ENCODE measurements around the gene KCNG2. TPM values are rescaled to one million over a fixed set of nuclear protein-coding genes. Genes with fewer than 3 reads are reported as not detected.

Gene KCNG2
- total RNA-seq, 1 experiment from 2014 or later: not detected

DNA sequence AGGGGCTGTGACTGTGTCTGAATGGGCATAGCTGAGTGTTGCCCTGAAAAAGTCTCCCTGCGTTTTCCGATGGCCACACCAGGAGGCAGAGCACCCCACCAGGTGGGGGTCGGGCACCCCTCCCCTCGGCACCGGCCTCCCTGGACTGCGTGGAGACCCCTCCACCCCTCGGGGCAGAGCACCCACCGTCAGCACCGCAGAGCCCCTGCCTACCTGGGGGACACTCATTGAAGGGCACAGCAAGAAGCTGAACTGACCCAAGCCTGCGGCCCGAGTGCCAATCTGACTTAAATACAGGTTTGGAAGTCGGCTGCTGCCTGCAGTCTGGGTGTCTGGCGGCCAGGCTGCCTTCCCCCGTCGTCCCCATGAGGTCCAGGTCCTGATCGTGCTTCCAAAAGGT, 69.9 kb downstream of the KCNG2 start:
- DNase-seq (ENCODE audit: low read depth, low spot score) (no peak), ATAC-seq (no peak)
- no peak overlapping the region for H3K9ac ChIP-seq (ENCODE audit: low read length)
- H2AFZ ChIP-seq (ENCODE audit: low read depth, low read length, poor library complexity, severe bottlenecking): no peak overlapping the region
- TF ChIP-seq FOSL1 (IDR thresholded peaks at IDR 0.05; ENCODE audit: low read depth): no peak
- no peak for TF ChIP-seq JUND (IDR thresholded peaks at IDR 0.05)
- no peak for TF ChIP-seq EZH2phosphoT487 (IDR thresholded peaks at IDR 0.05; ENCODE audit: borderline replicate concordance)
- no peak for TF ChIP-seq ZFX (IDR thresholded peaks at IDR 0.05)
- TF ChIP-seq MAX (IDR thresholded peaks at IDR 0.05): no peak
- no peak for TF ChIP-seq YY1 (IDR thresholded peaks at IDR 0.05; ENCODE audit: extremely low read depth, insufficient replicate concordance, low read depth, low read length)
- TF ChIP-seq, protein P1, sequence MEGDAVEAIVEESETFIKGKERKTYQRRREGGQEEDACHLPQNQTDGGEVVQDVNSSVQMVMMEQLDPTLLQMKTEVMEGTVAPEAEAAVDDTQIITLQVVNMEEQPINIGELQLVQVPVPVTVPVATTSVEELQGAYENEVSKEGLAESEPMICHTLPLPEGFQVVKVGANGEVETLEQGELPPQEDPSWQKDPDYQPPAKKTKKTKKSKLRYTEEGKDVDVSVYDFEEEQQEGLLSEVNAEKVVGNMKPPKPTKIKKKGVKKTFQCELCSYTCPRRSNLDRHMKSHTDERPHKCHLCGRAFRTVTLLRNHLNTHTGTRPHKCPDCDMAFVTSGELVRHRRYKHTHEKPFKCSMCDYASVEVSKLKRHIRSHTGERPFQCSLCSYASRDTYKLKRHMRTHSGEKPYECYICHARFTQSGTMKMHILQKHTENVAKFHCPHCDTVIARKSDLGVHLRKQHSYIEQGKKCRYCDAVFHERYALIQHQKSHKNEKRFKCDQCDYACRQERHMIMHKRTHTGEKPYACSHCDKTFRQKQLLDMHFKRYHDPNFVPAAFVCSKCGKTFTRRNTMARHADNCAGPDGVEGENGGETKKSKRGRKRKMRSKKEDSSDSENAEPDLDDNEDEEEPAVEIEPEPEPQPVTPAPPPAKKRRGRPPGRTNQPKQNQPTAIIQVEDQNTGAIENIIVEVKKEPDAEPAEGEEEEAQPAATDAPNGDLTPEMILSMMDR (IDR thresholded peaks at IDR 0.05 in 2 of 3, conservative IDR thresholded peaks at IDR 0.05 in 1 of 3; ENCODE audit: borderline replicate concordance in 1 of 3, insufficient read depth in 1 of 3, low read depth in 2 of 3, low read length in 2 of 3): no peak
- no peak for TF ChIP-seq CBX3 (IDR thresholded peaks at IDR 0.05; ENCODE audit: low read depth)
- TF ChIP-seq, protein P2, sequence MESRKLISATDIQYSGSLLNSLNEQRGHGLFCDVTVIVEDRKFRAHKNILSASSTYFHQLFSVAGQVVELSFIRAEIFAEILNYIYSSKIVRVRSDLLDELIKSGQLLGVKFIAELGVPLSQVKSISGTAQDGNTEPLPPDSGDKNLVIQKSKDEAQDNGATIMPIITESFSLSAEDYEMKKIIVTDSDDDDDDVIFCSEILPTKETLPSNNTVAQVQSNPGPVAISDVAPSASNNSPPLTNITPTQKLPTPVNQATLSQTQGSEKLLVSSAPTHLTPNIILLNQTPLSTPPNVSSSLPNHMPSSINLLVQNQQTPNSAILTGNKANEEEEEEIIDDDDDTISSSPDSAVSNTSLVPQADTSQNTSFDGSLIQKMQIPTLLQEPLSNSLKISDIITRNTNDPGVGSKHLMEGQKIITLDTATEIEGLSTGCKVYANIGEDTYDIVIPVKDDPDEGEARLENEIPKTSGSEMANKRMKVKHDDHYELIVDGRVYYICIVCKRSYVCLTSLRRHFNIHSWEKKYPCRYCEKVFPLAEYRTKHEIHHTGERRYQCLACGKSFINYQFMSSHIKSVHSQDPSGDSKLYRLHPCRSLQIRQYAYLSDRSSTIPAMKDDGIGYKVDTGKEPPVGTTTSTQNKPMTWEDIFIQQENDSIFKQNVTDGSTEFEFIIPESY (IDR thresholded peaks at IDR 0.05; ENCODE audit: extremely low read depth, insufficient replicate concordance, low read length): no peak
- no peak for TF ChIP-seq CEBPB (IDR thresholded peaks at IDR 0.05; ENCODE audit: low read depth)
- TF ChIP-seq ZNF274 (IDR thresholded peaks at IDR 0.05; ENCODE audit: low read depth, low read length): no peak
- TF ChIP-seq, protein P3, sequence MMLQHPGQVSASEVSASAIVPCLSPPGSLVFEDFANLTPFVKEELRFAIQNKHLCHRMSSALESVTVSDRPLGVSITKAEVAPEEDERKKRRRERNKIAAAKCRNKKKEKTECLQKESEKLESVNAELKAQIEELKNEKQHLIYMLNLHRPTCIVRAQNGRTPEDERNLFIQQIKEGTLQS (IDR thresholded peaks at IDR 0.05): no peak
- TF ChIP-seq POLR2A (IDR thresholded peaks at IDR 0.05; ENCODE audit: borderline replicate concordance, extremely low read depth, insufficient read depth, insufficient read length): no peak
- no peak for TF ChIP-seq ELF1 (IDR thresholded peaks at IDR 0.05; ENCODE audit: borderline replicate concordance, low read depth)
- TF ChIP-seq RAD21 (IDR thresholded peaks at IDR 0.05; ENCODE audit: low read depth): no peak
- no peak for TF ChIP-seq SRF (IDR thresholded peaks at IDR 0.05; ENCODE audit: low read depth)
- no peak for TF ChIP-seq EGR1 (IDR thresholded peaks at IDR 0.05; ENCODE audit: low read depth)
- TF ChIP-seq SIN3A (IDR thresholded peaks at IDR 0.05; ENCODE audit: low read depth): no peak
- TF ChIP-seq EZH2 (IDR thresholded peaks at IDR 0.05): no peak
- RAD21 ChIA-PET (ENCODE audit: low non-redundant PET in 1 of 2, low total read pairs in 2 of 2, uncharacterized antibody in 2 of 2, unreplicated experiment in 2 of 2): no interaction called here
- CTCF ChIA-PET: no interaction called here
- no peaks in the 10 kb centered on the region for H3K9me2 ChIP-seq (ENCODE audit: insufficient read depth)
- intact Hi-C loops (cut with micrococcal nuclease): no loop called here
- H3K9me3 ChIP-seq (ENCODE audit: control insufficient read depth in 1 of 2, insufficient read depth in 1 of 2, low read depth in 1 of 2, low read length in 2 of 2): no peaks in the 10 kb centered on the region
- H3K36me3 ChIP-seq (ENCODE audit: control insufficient read depth in 1 of 2, insufficient read depth in 2 of 2, low read length in 2 of 2): no peaks in the 10 kb centered on the region
- no peaks in the 10 kb centered on the region for H3K27me3 ChIP-seq (ENCODE audit: insufficient read depth, low read length)
- H3K4me1 ChIP-seq (ENCODE audit: control insufficient read depth in 1 of 2, insufficient read depth in 2 of 2, low read length in 2 of 2): no peaks in the 10 kb centered on the region
- BruUV-seq (replicated peaks): no TSS peak
- POLR2A ChIA-PET: no interaction called here
- H3K4me2 ChIP-seq (ENCODE audit: low read length): no peak overlapping the region
- H4K20me1 ChIP-seq (ENCODE audit: insufficient read depth): no peaks in the 10 kb centered on the region
- H3K79me2 ChIP-seq (ENCODE audit: insufficient read depth, low read length): no peaks in the 10 kb centered on the region
- no peak overlapping the region for H3K4me3 ChIP-seq (replicated peaks in 1 of 2; ENCODE audit: low read depth in 1 of 2, low read length in 2 of 2)
- no peak overlapping the region for H3K27ac ChIP-seq (ENCODE audit: low read depth, low read length)

All from HCT116 (cell line).